ENCODE measurements around the gene DIPK1B.

DIPK1B gene

GRCh38 chr9:136697821-136698526 is 14.4 kb upstream of the DIPK1B start:
- no peak for DNase-seq
- TF ChIP-seq EZH2 (IDR thresholded peaks at IDR 0.05; ENCODE audit: borderline replicate concordance, low read depth, low read length, severe bottlenecking): no peak
- no peak for TF ChIP-seq CTCF (IDR thresholded peaks at IDR 0.05; ENCODE audit: borderline replicate concordance, extremely low read depth, low read length, poor library complexity, severe bottlenecking)
- Histone ChIP-seq H3K79me2 (ENCODE audit: insufficient read depth, low read length) (no peaks in the 10 kb centered on the region), H3K36me3 (ENCODE audit: insufficient read depth, low read length) (no peaks in the 10 kb centered on the region), H3K27ac (ENCODE audit: low read length) (no peak overlapping the region), H3K4me2 (ENCODE audit: insufficient read depth, low read length) (no peak overlapping the region), H2AFZ (ENCODE audit: low read depth, low read length) (no peak overlapping the region), H3K4me1 (ENCODE audit: insufficient read depth, low read length) (no peaks in the 10 kb centered on the region), H3K9ac (ENCODE audit: low read depth, low read length) (no peak overlapping the region), H3K9me3 (ENCODE audit: insufficient read depth, low read length, severe bottlenecking) (no peaks in the 10 kb centered on the region), H4K20me1 (ENCODE audit: insufficient read depth, low read length) (no peaks in the 10 kb centered on the region), H3K4me3 (ENCODE audit: low read depth in 1 of 2, low read length in 2 of 2) (no peak overlapping the region), H3K27me3 (ENCODE audit: insufficient read depth, low read length, poor library complexity) (peaks cover 8% of the 10 kb centered on the region)
- no peak for ATAC-seq (ENCODE audit: insufficient read depth, low read depth)

- Histone ChIP-seq H3K4me2 (ENCODE audit: insufficient read depth, low read length) (no peak overlapping the region), H3K4me1 (ENCODE audit: insufficient read depth, low read length) (peaks cover 4% of the 10 kb centered on the region; the same call in 1 of the 2 replicates), H3K79me2 (ENCODE audit: insufficient read depth, low read length) (no peaks in the 10 kb centered on the region), H2AFZ (ENCODE audit: low read depth, low read length) (no peak overlapping the region), H3K4me3 (ENCODE audit: low read depth in 1 of 2, low read length in 2 of 2) (no peak overlapping the region), H3K9ac (ENCODE audit: low read depth, low read length) (no peak overlapping the region), H3K36me3 (ENCODE audit: insufficient read depth, low read length) (no peaks in the 10 kb centered on the region), H3K27me3 (ENCODE audit: insufficient read depth, low read length, poor library complexity) (peaks cover 8% of the 10 kb centered on the region), H4K20me1 (ENCODE audit: insufficient read depth, low read length) (no peaks in the 10 kb centered on the region), H3K9me3 (ENCODE audit: insufficient read depth, low read length, severe bottlenecking) (no peaks in the 10 kb centered on the region), H3K27ac (ENCODE audit: low read length) (no peak overlapping the region)
- TF ChIP-seq CTCF (IDR thresholded peaks at IDR 0.05; ENCODE audit: borderline replicate concordance, extremely low read depth, low read length, poor library complexity, severe bottlenecking): no peak
- TF ChIP-seq EZH2 (IDR thresholded peaks at IDR 0.05; ENCODE audit: borderline replicate concordance, low read depth, low read length, severe bottlenecking): no peak
- no peak for ATAC-seq (ENCODE audit: insufficient read depth, low read depth)
- no peak for DNase-seq
These were observed 13.6 kb upstream of the DIPK1B start for GRCh38 chr9:136698635-136699246.

- Histone ChIP-seq H3K27ac (ENCODE audit: low read length) (no peak overlapping the region), H2AFZ (ENCODE audit: low read depth, low read length) (no peak overlapping the region), H3K4me1 (ENCODE audit: insufficient read depth, low read length) (peaks cover 4% of the 10 kb centered on the region; the same call in 1 of the 2 replicates), H4K20me1 (ENCODE audit: insufficient read depth, low read length) (no peaks in the 10 kb centered on the region), H3K36me3 (ENCODE audit: insufficient read depth, low read length) (no peaks in the 10 kb centered on the region), H3K4me2 (ENCODE audit: insufficient read depth, low read length) (no peak overlapping the region), H3K9me3 (ENCODE audit: insufficient read depth, low read length, severe bottlenecking) (no peaks in the 10 kb centered on the region), H3K9ac (ENCODE audit: low read depth, low read length) (no peak overlapping the region), H3K4me3 (ENCODE audit: low read depth in 1 of 2, low read length in 2 of 2) (no peak overlapping the region), H3K79me2 (ENCODE audit: insufficient read depth, low read length) (no peaks in the 10 kb centered on the region), H3K27me3 (ENCODE audit: insufficient read depth, low read length, poor library complexity) (peaks cover 8% of the 10 kb centered on the region)
- DNase-seq (no peak), ATAC-seq (ENCODE audit: insufficient read depth, low read depth) (no peak)
- TF ChIP-seq EZH2 (IDR thresholded peaks at IDR 0.05; ENCODE audit: borderline replicate concordance, low read depth, low read length, severe bottlenecking) (no peak), CTCF (IDR thresholded peaks at IDR 0.05; ENCODE audit: borderline replicate concordance, extremely low read depth, low read length, poor library complexity, severe bottlenecking) (no peak)
These were observed 12.1 kb upstream of the DIPK1B start for GRCh38 chr9:136700304-136700703.
